Measurements from ENCODE around the gene TCF21.
"Not testable (repeated sequence)": the region's sequence is repeated elsewhere in the genome, so short reads cannot be mapped to it uniquely, and the experiment has no call there.

TCF21 gene

GRCh38 chr6:133888929-133889556 is at the start of gene TCF21:
Gene TCF21 (plus strand): TSS chr6:133889113. CDS start chr6:133889398, 285 bp downstream.
- peak; percentile 63 for DNase-seq

DNA sequence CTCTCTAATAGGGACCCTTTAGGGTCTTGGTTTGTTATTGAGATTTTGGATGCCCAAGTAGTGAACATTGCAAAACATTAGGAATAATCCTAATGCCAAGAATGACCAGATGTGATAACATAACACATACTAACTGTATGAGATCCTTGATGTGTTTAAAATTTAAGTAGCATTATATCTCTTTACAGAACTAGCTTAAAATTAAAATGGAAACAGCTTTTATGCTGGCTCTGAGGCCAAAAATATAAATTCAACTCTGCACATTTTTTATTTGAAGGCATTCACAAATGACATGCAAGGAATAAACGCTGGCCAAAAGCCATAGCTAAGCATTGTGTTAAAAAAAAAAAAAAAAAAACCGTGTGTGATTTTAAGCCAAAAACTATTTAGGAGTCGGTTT is 47.7 kb upstream of the TCF21 start:
- no peak for DNase-seq

- peak; percentile 9 for DNase-seq
Observed at GRCh38 chr6:133843098-133843497, 45.8 kb upstream of the TCF21 start.

DNA sequence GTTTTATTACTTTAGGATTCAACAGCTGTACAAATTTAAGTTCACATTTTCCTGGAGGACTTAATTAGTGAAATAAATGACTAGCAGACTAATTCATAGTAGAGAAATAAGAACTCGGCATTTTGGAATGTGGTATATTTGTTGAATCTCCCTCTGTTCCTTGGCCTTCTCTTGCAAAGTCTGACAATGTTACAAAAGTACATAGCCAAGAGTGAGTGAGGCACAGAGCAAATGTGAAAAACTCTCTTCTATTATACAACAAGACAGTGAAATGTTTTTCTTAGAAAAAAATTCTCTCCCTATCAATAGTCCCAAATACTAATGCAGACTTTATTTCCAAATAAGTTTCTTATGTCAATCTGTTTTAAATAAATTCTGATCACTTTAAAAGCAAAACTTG is 44.2 kb upstream of the TCF21 start:
- no peak for DNase-seq

- DNase-seq: no peak
Observed at GRCh38 chr6:133854041-133854363, 34.9 kb upstream of the TCF21 start.

DNA sequence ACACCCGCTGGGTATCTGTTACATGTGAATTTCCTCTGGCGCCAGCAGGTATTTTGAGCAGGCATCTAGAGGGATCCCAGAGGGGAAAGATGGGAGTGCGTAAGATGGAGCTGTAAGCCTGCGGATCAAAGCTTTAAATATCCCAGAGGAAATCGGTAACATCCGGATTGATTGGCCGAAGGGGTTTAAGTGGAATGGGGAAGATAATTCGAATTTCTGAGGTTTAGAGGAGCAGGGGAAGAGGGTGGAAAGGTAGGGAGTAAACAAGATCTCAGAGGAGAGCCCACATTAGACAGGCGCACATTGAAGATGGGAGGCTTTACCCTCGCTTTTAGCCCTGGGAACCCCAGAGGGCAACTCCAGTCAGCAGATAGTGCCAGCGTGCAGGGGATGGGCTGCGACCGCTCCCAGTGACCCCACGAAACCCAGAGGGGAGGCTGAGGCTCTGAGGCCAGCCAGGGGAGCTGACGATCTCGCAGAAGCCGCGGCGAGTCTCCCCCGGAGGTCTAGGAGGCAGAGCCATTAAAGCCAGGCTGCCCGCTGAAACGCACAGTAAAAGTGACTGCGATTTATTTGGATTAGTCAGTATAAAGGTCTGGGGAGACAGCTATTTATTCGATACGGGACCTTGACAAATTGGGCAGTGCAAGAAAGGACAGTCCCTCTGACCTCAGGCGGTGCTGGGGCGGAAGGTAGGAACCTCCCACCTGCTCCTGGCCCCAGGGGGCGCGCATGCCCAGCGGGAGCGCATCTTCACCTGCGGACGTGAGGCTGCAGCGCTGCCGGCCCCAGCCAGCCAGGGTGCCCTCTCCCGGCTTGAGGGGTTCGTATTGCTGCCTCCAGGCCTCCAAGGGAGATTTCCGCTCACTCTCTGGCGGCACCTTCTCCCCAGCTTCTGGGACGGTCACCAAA is 34.3 kb upstream of the TCF21 start:
- peak; percentile 68 for DNase-seq

- DNase-seq: peak; percentile 75
Observed at GRCh38 chr6:133855276-133855990, 33.5 kb upstream of the TCF21 start.

GRCh38 chr6:133855991-133856370 is 32.9 kb upstream of the TCF21 start:
- no peak for DNase-seq

DNA sequence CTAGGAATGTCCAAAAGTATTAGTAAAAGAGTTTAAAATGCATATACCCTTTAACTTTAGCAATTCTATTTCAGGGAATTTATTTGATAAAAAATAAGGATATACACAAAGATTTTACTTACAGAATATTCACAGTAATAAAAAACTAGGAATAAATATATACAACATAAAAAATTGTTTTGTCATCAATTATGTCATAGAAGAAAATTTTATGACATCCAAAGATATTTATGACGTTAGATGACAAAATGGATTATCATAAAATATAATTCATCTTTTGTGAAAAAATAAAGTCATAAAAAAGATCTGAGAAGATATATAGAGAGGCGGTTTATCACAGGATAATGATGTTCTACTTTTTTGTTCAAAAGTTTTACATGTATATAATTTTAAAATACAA is 32.0 kb upstream of the TCF21 start:
- DNase-seq: no peak

- DNase-seq: no peak
Observed at GRCh38 chr6:133857696-133858095, 31.2 kb upstream of the TCF21 start.

DNA sequence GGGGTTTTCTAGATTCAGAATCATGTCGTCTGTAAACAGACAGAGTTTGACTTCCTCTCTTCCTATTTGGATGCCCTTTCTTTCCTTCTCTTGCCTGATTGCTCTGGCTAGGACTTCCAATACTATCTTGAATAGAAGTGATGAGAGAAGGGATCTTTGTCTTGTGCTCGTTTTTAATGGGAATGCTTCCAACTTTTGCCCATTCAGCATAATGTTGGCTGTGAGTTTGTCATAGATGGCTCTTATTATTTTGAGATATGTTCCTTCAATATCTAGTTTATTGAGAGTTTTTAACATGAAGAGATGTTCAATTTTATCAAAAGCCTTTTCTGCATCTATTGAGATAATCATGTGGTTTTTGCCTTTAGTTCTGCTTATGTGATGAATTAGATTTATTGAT is 27.6 kb upstream of the TCF21 start:
- DNase-seq: not testable (repeated sequence)

DNA sequence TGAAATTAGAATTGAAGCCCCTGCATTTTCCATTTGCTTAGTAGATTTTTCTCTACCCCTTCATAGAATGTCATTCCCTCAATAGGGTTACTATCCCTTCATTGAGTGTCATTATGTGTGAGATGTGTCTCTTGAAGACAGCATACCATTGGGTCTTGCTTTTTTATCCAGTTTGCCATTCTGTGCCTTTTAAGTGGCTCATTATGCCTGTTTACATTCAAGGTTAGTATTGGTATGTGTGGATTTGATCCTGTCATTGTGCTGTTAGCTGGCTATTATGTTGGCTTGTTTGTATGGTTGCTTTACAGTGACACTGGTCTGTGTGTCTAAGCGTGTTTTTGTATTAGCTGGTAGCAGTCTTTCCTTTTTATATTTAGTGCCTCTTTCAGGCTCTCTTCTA is 25.7 kb upstream of the TCF21 start:
- no peak for DNase-seq

- no peak for DNase-seq
Observed at GRCh38 chr6:133865680-133866079, 23.2 kb upstream of the TCF21 start.

DNA sequence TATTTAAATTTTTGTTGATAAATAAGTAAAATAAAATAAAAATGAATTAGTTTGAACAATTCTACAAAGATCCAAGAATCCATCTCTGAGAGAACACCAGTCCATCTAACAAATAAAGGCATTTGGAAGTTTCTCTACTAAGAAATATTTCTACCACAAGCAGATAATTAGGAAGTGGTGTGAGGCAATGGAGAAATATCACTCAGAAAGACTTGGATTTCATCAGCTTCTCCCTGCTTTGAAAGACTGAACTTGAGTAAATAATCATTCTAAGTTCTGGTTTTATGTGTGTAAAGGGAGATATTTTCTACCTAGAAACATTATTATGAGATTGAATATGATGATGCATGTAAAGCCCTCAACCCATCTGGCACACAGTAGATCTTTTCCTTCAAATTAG is 17.8 kb upstream of the TCF21 start:
- DNase-seq: no peak

DNA sequence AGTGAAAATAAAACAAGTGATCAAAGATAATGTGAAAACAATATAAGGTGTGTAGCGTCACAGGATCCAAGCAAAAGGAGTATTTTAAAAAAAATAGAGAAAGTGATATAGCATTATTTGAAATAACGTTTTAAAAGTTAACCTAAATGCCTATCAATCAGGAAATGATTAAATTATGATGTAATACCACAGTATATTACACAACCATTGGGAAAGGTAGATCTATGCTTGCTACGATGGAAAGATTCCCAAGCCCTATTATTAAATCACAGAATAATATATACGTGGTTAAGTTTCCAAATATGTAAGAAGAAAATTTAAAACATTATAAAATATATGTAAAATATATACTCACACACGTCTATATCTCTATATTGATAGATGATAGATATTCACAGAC is 15.4 kb upstream of the TCF21 start:
- DNase-seq: no peak

DNA sequence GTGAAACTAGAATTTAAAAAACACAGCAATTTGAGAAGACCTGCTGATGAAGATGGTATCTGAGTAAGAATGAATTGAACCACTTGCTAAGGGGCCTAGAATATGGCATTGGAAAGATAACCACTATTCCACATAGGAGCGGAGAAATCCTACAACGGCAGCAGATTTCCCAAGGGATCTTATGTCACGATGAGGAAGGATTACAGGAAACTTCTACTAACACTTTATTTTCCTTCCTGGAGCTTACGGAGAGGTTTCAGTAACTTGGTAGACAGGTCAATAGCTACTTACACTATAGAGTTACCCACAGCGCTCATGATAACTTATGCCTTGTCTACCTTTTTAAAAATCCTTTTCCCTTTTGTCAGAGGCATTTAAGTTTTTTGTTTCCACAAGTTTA is 11.8 kb upstream of the TCF21 start:
- no peak for DNase-seq

DNA sequence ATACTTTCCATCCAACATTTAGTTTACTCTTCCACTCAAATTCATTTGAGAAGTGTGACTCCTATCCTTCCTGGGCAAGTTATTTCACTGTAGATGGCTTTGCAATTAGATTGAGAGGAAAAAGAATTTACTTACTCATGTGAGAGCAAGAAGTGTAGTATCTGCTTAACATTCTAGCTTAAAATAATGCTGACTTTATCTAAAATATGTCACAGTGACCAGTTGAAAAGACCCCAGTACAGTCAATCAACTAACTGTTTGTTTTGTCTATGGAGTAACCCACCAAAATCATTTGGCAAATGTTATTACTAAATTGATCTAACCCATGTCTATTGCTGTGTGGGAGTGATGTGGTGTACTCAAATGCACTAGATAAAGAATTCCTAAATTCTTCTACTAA is 8.9 kb upstream of the TCF21 start:
- no peak for DNase-seq

- DNase-seq: no peak
Observed at GRCh38 chr6:133880896-133881295, 8.0 kb upstream of the TCF21 start.

DNA sequence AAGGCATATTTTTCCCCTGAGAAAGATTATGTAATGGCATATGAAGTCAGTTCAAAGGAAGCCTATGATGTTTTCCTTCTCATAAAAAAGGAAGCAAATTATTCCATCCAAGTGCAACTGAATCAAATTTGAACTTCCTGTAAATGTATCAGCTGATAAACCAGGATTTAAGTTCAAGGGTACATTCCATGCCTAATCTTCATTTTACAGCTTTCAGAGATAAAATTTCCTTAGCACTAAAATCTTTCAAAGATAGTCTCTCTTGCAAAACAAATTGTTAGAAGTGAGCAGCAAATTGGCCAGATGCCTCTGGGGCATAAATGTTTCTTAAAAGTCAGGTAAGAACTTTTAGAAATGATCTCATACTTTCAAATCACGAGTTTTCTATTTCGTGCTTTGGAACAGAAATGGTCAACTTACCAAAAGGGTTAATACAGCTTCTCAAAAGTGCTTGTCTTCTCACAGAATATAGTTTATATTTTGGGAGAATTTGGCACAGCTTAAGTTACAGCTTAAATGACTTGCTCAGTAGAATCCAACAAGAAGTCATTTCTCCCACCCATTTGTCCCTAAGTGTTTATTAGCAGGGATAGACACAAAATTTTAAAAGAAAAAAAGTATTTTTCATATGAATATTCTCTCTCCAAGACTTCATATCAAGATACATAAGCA is 2.7 kb upstream of the TCF21 start:
- no peak for DNase-seq

DNA sequence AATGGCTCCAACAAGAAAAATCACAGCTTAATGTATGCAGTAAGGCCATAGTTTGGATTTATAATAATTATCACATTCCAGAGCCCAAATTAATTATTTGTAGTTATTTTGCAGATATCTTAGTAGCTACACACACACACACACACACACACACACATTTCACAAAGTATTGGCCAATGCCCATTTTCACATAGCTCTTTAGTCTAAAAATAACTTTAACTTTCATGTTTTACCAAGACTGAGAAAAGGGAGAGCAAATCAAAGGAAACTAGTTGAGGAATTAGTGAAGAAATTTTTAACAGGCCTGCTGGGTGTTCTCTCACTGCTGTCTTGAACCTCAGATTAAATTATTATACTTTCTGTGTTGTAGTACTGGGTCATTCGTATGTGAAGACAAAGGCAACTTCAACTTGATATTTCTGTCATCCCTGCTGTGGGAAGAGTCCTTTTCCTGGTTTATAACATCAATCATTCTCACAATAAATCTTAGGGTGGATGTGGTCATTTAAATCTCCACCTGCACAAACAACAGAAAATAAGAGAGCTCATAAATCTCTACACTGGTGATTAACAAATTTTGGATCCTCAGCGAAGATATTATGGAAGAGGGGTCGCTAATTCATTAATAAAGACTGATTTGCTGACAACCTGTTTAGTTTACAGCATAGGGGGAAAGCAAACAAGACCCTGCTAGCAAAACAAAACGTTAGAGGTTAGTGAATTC is 1.6 kb upstream of the TCF21 start:
- DNase-seq: peak; percentile 4

- peak; percentile 9 for DNase-seq
Observed at GRCh38 chr6:133887880-133888230, 1.1 kb upstream of the TCF21 start.

DNA sequence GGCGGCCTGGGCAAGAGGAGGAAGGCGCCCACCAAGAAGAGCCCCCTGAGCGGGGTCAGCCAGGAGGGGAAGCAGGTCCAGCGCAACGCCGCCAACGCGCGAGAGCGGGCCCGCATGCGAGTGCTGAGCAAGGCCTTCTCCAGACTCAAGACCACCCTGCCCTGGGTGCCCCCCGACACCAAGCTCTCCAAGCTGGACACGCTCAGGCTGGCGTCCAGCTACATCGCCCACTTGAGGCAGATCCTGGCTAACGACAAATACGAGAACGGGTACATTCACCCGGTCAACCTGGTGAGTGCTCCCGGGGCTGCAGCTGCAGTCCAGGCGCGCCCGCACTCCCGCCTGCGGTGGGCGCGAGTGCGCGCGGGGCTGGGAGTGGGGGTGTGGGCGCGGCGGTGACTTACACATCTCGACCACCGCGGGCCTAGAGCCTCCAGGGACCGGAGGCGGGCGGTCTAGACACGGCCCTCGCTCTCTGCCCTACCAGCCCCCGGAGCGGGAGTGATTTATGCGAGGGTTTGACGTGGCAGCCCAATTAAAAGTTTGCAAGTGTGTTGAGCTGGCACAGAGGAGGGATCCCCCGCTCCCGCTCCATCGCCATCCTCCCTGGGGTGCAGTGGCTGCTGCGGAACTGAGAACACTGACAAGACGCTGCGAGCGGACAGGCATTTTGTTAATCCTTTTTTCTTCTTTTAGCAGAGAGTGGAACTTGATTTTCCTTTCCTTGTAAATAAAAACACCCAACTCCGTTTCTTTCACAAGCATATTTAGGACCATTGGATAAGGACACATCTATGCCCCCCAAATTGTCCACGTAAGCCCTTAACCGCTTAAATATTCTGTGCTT is 867 bp downstream of the TCF21 start:
- DNase-seq: peak; percentile 76

Measured in eye (tissue), 1 donor.